PC-3 (cell line): Measurements from ENCODE around the gene SFT2D2. TPM values are rescaled to one million over a fixed set of nuclear protein-coding genes. Genes with fewer than 3 reads are reported as not detected.

Source experiments
- ATAC-seq: fragments of 200-7000 bp; cut with Tn5 transposase; 2 replicates; pipeline ENCODE4 v1.9.1; 2020; ENCODE audit warnings: mild to moderate bottlenecking, moderate library complexity
- BruUV-seq: library from RNA; stranded (reverse); fragments of 400-500 nt; replicated peaks from 2 replicates; lab custom pipeline; 2021; lab: Mats Ljungman, UMichigan
- CTCF ChIA-PET: fragments of 300-600 bp; sonication (Branson Sonifier 250); formaldehyde crosslinking; loops from one replicate; lab custom pipeline; 2022; ENCODE audit warnings: antibody characterized with exemption; lab: Charles Lee
- POLR2A ChIA-PET: fragments of 300-600 bp; sonication (Branson Sonifier 250); formaldehyde crosslinking; loops from one replicate; lab custom pipeline; 2022; ENCODE audit warnings: antibody characterized with exemption; ENCODE audit not compliant: unreplicated experiment; lab: Charles Lee
- DNase-seq: peaks from one replicate; pipeline ENCODE4 v3.0.0-alpha.2; 2015
- H2AFZ ChIP-seq: fragments of 300-600 bp; sonication (generic); 2 replicates; pipeline ENCODE4 v1.6.0; 2016; ENCODE audit warnings: antibody characterized with exemption, low read length
- H3F3A ChIP-seq: fragments of 300-600 bp; sonication (generic); one replicate; pipeline ENCODE4 v1.6.0; 2017; ENCODE audit warnings: antibody characterized with exemption, low read length, control low read depth, mild to moderate bottlenecking; ENCODE audit not compliant: unreplicated experiment
- H3K27ac ChIP-seq: fragments of 300-600 bp; sonication (generic); 2 replicates; pipeline ENCODE4 v1.5.1; 2016; ENCODE audit warnings: mild to moderate bottlenecking, low read length
- H3K27me3 ChIP-seq: fragments of 300-600 bp; sonication (generic); 2 replicates; pipeline ENCODE4 v1.6.1; 2016; ENCODE audit warnings: low read length, mixed read lengths
- H3K36me3 ChIP-seq: fragments of 300-600 bp; sonication (generic); 2 replicates; pipeline ENCODE4 v1.6.1; 2016; ENCODE audit warnings: low read depth, mixed run types, low read length, mixed read lengths
- H3K4me1 ChIP-seq: fragments of 300-600 bp; sonication (generic); 2 replicates; pipeline ENCODE4 v1.5.1; 2016; ENCODE audit warnings: low read length; ENCODE audit not compliant: insufficient read depth
- H3K4me2 ChIP-seq: fragments of 300-600 bp; sonication (generic); 2 replicates; pipeline ENCODE4 v1.6.0; 2016; ENCODE audit warnings: low read length
- H3K4me3 ChIP-seq: fragments of 300-600 bp; sonication (generic); 2 replicates; pipeline ENCODE4 v1.5.1; 2016; ENCODE audit warnings: mild to moderate bottlenecking, low read length, mixed read lengths
- H3K79me2 ChIP-seq: fragments of 300-600 bp; sonication (generic); 2 replicates; pipeline ENCODE4 v1.6.1; 2017; ENCODE audit warnings: low read length, mixed read lengths
- H3K9ac ChIP-seq: fragments of 300-600 bp; sonication (generic); 2 replicates; pipeline ENCODE4 v1.6.0; 2016; ENCODE audit warnings: mild to moderate bottlenecking, low read length
- H3K9me2 ChIP-seq: fragments of 300-600 bp; sonication (generic); replicated peaks from 2 replicates; pipeline ENCODE4 v1.6.1; 2016; ENCODE audit warnings: mixed run types, low read length, mixed read lengths
- H3K9me3 ChIP-seq: fragments of 300-600 bp; sonication (generic); 2 replicates; pipeline ENCODE4 v1.6.1; 2016; ENCODE audit warnings: low read length, mixed read lengths
- H4K20me1 ChIP-seq: fragments of 300-600 bp; sonication (generic); 2 replicates; pipeline ENCODE4 v1.6.1; 2016; ENCODE audit warnings: low read length, mixed read lengths
- EZH2 ChIP-seq: fragments of 300-600 bp; sonication (generic); IDR thresholded peaks from one replicate; pipeline ENCODE4 v1.6.1; 2017; ENCODE audit warnings: antibody characterized with exemption, mild to moderate bottlenecking, low read length; ENCODE audit not compliant: unreplicated experiment
- EZH2phosphoT487 ChIP-seq: fragments of 300-600 bp; sonication (generic); IDR thresholded peaks from 2 replicates; pipeline ENCODE4 v1.6.1; 2018; ENCODE audit warnings: mild to moderate bottlenecking, antibody characterized with exemption, low read length, borderline replicate concordance
- intact Hi-C: fragments of 100-400 bp; cut with micrococcal nuclease; formaldehyde crosslinking; loops from 2 replicates; pipeline ENCODE4 v1.9.0; 2023
- total RNA-seq: library from RNA; depleted of rRNA; stranded (reverse); fragments of >200 nt; gene quantifications from 2 replicates; pipeline ENCODE4 v1.2.3, GENCODE V29; 2014
- TF ChIP-seq, protein P1 (sequence below): fragments of 300-600 bp; sonication (generic); conservative IDR thresholded peaks from 2 replicates; pipeline ENCODE4 v1.5.1; 2017; ENCODE audit warnings: antibody characterized with exemption, low read depth, mild to moderate bottlenecking, low read length

Gene SFT2D2
- total RNA-seq, 1 experiment from 2014 or later, result 38.7 TPM

- no peak overlapping the region for H3K4me2 ChIP-seq
- TF ChIP-seq EZH2 (no peak), EZH2phosphoT487 (no peak)
- TF ChIP-seq, protein P1, sequence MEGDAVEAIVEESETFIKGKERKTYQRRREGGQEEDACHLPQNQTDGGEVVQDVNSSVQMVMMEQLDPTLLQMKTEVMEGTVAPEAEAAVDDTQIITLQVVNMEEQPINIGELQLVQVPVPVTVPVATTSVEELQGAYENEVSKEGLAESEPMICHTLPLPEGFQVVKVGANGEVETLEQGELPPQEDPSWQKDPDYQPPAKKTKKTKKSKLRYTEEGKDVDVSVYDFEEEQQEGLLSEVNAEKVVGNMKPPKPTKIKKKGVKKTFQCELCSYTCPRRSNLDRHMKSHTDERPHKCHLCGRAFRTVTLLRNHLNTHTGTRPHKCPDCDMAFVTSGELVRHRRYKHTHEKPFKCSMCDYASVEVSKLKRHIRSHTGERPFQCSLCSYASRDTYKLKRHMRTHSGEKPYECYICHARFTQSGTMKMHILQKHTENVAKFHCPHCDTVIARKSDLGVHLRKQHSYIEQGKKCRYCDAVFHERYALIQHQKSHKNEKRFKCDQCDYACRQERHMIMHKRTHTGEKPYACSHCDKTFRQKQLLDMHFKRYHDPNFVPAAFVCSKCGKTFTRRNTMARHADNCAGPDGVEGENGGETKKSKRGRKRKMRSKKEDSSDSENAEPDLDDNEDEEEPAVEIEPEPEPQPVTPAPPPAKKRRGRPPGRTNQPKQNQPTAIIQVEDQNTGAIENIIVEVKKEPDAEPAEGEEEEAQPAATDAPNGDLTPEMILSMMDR, result no peak
- no peak for ATAC-seq
- no TSS peak for BruUV-seq
- no peak for DNase-seq
- no peak overlapping the region for H3K9ac ChIP-seq
- no peak overlapping the region for H3K4me3 ChIP-seq
- no peaks in the 10 kb centered on the region for H3F3A ChIP-seq
- no peaks in the 10 kb centered on the region for H4K20me1 ChIP-seq
- POLR2A ChIA-PET, result no interaction called here
- H3K36me3 ChIP-seq, result peaks cover 20% of the 10 kb centered on the region; the same call in 1 of the 2 replicates
- no peaks in the 10 kb centered on the region for H3K27me3 ChIP-seq
- no peaks in the 10 kb centered on the region for H3K4me1 ChIP-seq
- H3K9me2 ChIP-seq, result no peaks in the 10 kb centered on the region
- CTCF ChIA-PET, result no interaction called here
- intact Hi-C loops, result no loop called here
- H3K79me2 ChIP-seq, result no peaks in the 10 kb centered on the region
- no peak overlapping the region for H2AFZ ChIP-seq
- no peak overlapping the region for H3K27ac ChIP-seq
- no peaks in the 10 kb centered on the region for H3K9me3 ChIP-seq
Observed at GRCh38 chr1:168190403-168190802, 35.4 kb upstream of the SFT2D2 start.

DNA sequence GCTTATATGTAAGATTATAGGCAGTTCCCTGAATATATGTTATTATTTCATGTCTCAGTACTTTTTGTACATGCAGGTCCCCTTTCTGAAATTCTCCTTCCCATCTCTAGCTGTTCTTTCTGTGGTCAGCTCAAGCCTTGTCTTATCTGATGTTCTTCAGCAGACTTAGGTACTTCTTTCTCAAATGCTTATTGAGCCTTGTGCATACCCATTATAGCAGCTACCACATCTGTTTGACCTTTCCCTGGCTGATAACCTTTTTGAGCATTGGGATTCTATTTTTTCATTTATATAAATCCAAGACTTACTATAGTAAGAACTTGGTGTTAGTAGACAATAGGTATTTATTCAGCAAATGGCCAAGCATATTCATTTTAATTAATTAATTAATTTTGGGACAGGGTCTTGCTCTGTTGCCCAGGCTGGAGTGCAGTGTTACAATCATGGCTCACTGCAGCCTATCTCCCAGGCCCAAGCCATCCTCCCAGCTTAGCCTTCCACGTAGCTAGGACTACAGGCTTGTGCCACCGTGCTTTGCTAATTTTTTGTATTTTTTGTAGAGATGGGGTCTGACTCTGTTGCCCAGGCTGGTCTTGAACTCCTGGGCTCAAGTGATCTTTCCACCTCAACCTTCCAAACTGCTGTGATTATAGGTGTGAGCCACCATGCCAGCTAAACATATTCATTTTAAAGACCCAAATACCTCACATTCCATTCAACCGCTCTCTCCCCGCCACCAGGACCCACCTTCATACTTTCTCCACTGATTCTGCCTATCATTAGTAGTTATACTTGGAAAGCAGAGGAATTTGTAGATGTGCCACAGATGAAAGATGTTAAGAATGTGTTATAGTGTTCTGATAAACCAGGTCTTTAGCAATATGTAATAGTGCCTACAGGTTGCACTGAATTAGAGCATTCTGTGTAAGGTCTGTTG, 30.3 kb upstream of the SFT2D2 start:
- POLR2A ChIA-PET, result no interaction called here
- BruUV-seq, result no TSS peak
- CTCF ChIA-PET, result no interaction called here

DNA sequence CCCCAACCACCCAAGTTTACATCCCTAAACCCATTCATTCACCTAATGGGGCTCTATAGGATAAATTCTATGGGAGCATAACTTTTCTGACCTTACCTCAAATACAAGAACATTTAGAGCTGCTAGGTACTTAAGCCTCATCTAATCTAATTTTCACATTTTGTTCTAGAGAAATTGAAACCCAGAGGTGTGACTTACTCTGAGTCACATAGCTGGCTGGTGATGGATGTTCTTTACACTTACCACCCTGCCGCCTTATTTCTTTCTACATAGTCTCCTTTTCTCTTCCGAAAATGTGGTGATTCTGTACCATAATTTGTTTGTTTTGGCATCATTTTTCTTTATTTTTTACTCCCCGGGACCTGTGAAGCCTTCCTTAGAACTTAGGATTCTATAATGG, 26.7 kb upstream of the SFT2D2 start:
- Histone ChIP-seq H3F3A (no peaks in the 10 kb centered on the region), H3K27me3 (no peaks in the 10 kb centered on the region), H3K4me2 (no peak overlapping the region), H3K9me3 (no peaks in the 10 kb centered on the region), H3K36me3 (peaks cover 60% of the 10 kb centered on the region), H3K9me2 (no peaks in the 10 kb centered on the region), H3K27ac (no peak overlapping the region), H3K4me3 (no peak overlapping the region), H2AFZ (no peak overlapping the region), H4K20me1 (no peaks in the 10 kb centered on the region), H3K4me1 (no peaks in the 10 kb centered on the region), H3K79me2 (no peaks in the 10 kb centered on the region), H3K9ac (no peak overlapping the region)
- ChIA-PET CTCF (no interaction called here), POLR2A (no interaction called here)
- intact Hi-C loops, result no loop called here
- ATAC-seq, result no peak
- no TSS peak for BruUV-seq
- TF ChIP-seq EZH2phosphoT487 (no peak), EZH2 (no peak)
- TF ChIP-seq, protein P1, result no peak
- DNase-seq, result no peak

More for the DNA sequence above, 30.3 kb upstream of the SFT2D2 start:
- H2AFZ ChIP-seq, result no peak overlapping the region
- no peaks in the 10 kb centered on the region for H3K79me2 ChIP-seq
- no peaks in the 10 kb centered on the region for H3K27me3 ChIP-seq
- intact Hi-C loops, result no loop called here
- no peaks in the 10 kb centered on the region for H3K4me1 ChIP-seq
- no peak for TF ChIP-seq EZH2
- H4K20me1 ChIP-seq, result no peaks in the 10 kb centered on the region
- H3K4me3 ChIP-seq, result no peak overlapping the region
- H3K9me2 ChIP-seq, result no peaks in the 10 kb centered on the region
- DNase-seq (no peak), ATAC-seq (no peak)
- no peaks in the 10 kb centered on the region for H3F3A ChIP-seq
- no peak overlapping the region for H3K27ac ChIP-seq
- no peaks in the 10 kb centered on the region for H3K9me3 ChIP-seq
- H3K36me3 ChIP-seq, result peaks cover 51% of the 10 kb centered on the region
- no peak overlapping the region for H3K9ac ChIP-seq
- no peak overlapping the region for H3K4me2 ChIP-seq
